ENCODE data around the gene AFF1. TPM values are rescaled to one million over a fixed set of nuclear protein-coding genes. Genes with fewer than 3 reads are reported as not detected.

AFF1 gene
- total RNA-seq, 1 donor from 2014 or later: 58.2 TPM

DNA sequence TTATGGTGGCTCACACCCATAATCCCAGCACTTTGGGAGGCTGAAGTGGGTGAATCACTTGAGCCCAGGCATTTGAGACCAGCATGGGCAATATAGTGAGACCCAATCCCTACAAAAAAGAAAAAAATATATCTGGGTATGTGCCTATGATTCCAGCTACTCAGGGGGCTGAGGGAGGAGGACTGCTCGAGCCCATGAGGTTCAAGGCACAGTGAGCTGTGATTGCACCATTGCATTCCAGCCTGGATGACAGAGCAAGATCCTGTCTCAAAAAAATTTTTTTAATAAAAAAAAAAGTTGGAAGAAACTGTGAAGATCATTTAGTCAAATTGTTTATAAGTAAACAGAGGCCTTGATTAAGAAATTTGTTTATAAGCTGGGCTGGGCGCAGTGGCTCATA is 246.0 kb downstream of the AFF1 start:
- FAIRE-seq (no peak), DNase-seq (ENCODE audit: low read depth) (no peak)
- no peaks in the 10 kb centered on the region for H3K4me1 Mint-ChIP-seq (ENCODE audit: low read depth, unreplicated experiment)
- H3K27ac Mint-ChIP-seq (ENCODE audit: unreplicated experiment): no peak overlapping the region
- TF ChIP-seq, protein P1, sequence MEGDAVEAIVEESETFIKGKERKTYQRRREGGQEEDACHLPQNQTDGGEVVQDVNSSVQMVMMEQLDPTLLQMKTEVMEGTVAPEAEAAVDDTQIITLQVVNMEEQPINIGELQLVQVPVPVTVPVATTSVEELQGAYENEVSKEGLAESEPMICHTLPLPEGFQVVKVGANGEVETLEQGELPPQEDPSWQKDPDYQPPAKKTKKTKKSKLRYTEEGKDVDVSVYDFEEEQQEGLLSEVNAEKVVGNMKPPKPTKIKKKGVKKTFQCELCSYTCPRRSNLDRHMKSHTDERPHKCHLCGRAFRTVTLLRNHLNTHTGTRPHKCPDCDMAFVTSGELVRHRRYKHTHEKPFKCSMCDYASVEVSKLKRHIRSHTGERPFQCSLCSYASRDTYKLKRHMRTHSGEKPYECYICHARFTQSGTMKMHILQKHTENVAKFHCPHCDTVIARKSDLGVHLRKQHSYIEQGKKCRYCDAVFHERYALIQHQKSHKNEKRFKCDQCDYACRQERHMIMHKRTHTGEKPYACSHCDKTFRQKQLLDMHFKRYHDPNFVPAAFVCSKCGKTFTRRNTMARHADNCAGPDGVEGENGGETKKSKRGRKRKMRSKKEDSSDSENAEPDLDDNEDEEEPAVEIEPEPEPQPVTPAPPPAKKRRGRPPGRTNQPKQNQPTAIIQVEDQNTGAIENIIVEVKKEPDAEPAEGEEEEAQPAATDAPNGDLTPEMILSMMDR (IDR thresholded peaks at IDR 0.05; ENCODE audit: insufficient read depth, low read depth, low read length): no peak
- TF ChIP-seq EZH2 (IDR thresholded peaks at IDR 0.05; ENCODE audit: insufficient read depth, low read length): no peak
- Histone ChIP-seq H3K27me3 (ENCODE audit: insufficient read depth, low read length) (no peaks in the 10 kb centered on the region), H3K79me2 (ENCODE audit: insufficient read depth, low read length) (no peaks in the 10 kb centered on the region), H2AFZ (ENCODE audit: low read depth, low read length) (no peak overlapping the region), H4K20me1 (ENCODE audit: insufficient read depth, low read length) (peaks cover 4% of the 10 kb centered on the region), H3K9me3 (ENCODE audit: insufficient read depth, low read depth, low read length) (no peaks in the 10 kb centered on the region), H3K27ac (ENCODE audit: low read depth, low read length) (no peak overlapping the region), H3K9ac (ENCODE audit: low read length) (no peak overlapping the region), H3K4me2 (ENCODE audit: low read length) (no peak overlapping the region), H3K4me3 (ENCODE audit: insufficient read depth, low read depth, low read length) (no peak overlapping the region), H3K4me1 (ENCODE audit: insufficient read depth, low read length) (no peaks in the 10 kb centered on the region), H3K36me3 (ENCODE audit: insufficient read depth, low read length) (no peaks in the 10 kb centered on the region)
- H3K27me3 Mint-ChIP-seq (ENCODE audit: low read depth, unreplicated experiment): no peaks in the 10 kb centered on the region
- H3K9me3 Mint-ChIP-seq (ENCODE audit: unreplicated experiment): no peaks in the 10 kb centered on the region
- no peaks in the 10 kb centered on the region for H3K36me3 Mint-ChIP-seq (ENCODE audit: low read depth, unreplicated experiment)
- H3K4me3 Mint-ChIP-seq (ENCODE audit: unreplicated experiment): no peak overlapping the region

DNA sequence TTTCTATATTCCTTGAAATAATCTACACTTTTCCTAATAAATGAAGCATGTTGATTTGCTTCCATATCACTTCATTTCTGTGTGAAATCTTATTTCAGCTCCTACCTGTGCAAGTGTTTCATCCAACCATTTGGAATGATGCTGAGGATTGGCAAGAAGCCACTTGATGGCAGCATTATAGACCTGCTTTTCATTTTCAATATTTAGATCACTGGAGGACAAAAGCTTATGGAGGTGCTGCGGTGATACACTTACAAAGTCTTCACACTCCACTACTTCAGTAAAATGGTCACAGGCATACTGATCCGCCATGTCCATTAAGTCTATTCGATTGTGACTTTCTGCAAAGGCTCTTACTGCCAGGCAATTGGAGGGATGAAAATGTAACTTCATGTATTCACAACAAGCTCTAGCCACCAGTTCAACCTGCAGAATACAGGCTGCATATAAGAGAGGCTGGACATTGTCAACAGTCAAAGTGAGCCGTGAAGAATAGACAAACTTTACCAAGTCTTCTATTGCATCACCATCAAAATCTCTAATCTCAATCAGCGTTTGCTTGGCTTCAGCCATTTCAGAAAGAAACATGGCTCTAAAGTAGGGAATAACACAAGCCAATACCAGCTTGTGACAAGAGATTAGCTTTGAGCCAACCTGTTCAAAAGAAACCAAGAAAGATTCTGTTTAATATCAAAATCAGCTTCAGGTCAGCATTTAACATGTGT is 250.5 kb downstream of the AFF1 start:
- H3K36me3 ChIP-seq (ENCODE audit: insufficient read depth, low read length): no peaks in the 10 kb centered on the region
- H3K4me2 ChIP-seq (ENCODE audit: low read length): no peak overlapping the region
- TF ChIP-seq, protein P1 (IDR thresholded peaks at IDR 0.05; ENCODE audit: insufficient read depth, low read depth, low read length): no peak
- TF ChIP-seq EZH2 (IDR thresholded peaks at IDR 0.05; ENCODE audit: insufficient read depth, low read length): no peak
- no peak overlapping the region for H2AFZ ChIP-seq (ENCODE audit: low read depth, low read length)
- no peaks in the 10 kb centered on the region for H3K79me2 ChIP-seq (ENCODE audit: insufficient read depth, low read length)
- H3K4me3 ChIP-seq (ENCODE audit: insufficient read depth, low read depth, low read length): no peak overlapping the region
- no peak overlapping the region for H3K27ac Mint-ChIP-seq (ENCODE audit: unreplicated experiment)
- no peaks in the 10 kb centered on the region for H3K27me3 ChIP-seq (ENCODE audit: insufficient read depth, low read length)
- no peaks in the 10 kb centered on the region for H3K4me1 Mint-ChIP-seq (ENCODE audit: low read depth, unreplicated experiment)
- H3K4me1 ChIP-seq (ENCODE audit: insufficient read depth, low read length): no peaks in the 10 kb centered on the region
- H3K9me3 Mint-ChIP-seq (ENCODE audit: unreplicated experiment): no peaks in the 10 kb centered on the region
- H3K27ac ChIP-seq (ENCODE audit: low read depth, low read length): no peak overlapping the region
- FAIRE-seq: no peak
- peaks cover 4% of the 10 kb centered on the region for H4K20me1 ChIP-seq (ENCODE audit: insufficient read depth, low read length)
- H3K36me3 Mint-ChIP-seq (ENCODE audit: low read depth, unreplicated experiment): no peaks in the 10 kb centered on the region
- DNase-seq (ENCODE audit: low read depth): no peak
- no peak overlapping the region for H3K4me3 Mint-ChIP-seq (ENCODE audit: unreplicated experiment)
- no peak overlapping the region for H3K9ac ChIP-seq (ENCODE audit: low read length)
- no peaks in the 10 kb centered on the region for H3K27me3 Mint-ChIP-seq (ENCODE audit: low read depth, unreplicated experiment)
- H3K9me3 ChIP-seq (ENCODE audit: insufficient read depth, low read depth, low read length): no peaks in the 10 kb centered on the region

DNA sequence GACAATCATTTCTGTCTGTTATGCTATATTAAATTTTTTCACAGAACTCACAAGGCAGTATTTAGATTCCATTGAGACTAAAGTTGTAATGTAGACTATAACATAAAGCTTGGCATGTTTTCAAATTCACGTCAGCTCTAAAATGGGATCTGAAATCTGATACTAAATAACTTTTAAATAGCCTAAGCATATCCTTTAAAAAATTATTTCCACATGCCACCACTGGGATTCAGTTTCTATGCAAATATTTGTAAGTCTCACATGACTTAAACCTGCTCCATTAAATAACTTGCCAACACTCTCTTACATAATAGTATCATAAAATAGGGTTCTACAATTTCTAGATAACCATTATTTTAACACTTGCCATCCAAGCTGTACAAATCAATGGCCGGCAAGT is 253.2 kb downstream of the AFF1 start:
- Mint-ChIP-seq H3K27me3 (ENCODE audit: low read depth, unreplicated experiment) (no peaks in the 10 kb centered on the region), H3K27ac (ENCODE audit: unreplicated experiment) (no peak overlapping the region), H3K4me3 (ENCODE audit: unreplicated experiment) (no peak overlapping the region), H3K36me3 (ENCODE audit: low read depth, unreplicated experiment) (no peaks in the 10 kb centered on the region), H3K4me1 (ENCODE audit: low read depth, unreplicated experiment) (peaks cover 11% of the 10 kb centered on the region), H3K9me3 (ENCODE audit: unreplicated experiment) (no peaks in the 10 kb centered on the region)
- Histone ChIP-seq H3K9me3 (ENCODE audit: insufficient read depth, low read depth, low read length) (no peaks in the 10 kb centered on the region), H3K79me2 (ENCODE audit: insufficient read depth, low read length) (no peaks in the 10 kb centered on the region), H3K4me2 (ENCODE audit: low read length) (no peak overlapping the region), H2AFZ (ENCODE audit: low read depth, low read length) (no peak overlapping the region), H3K27me3 (ENCODE audit: insufficient read depth, low read length) (no peaks in the 10 kb centered on the region), H4K20me1 (ENCODE audit: insufficient read depth, low read length) (peaks cover 4% of the 10 kb centered on the region), H3K36me3 (ENCODE audit: insufficient read depth, low read length) (no peaks in the 10 kb centered on the region), H3K27ac (ENCODE audit: low read depth, low read length) (no peak overlapping the region), H3K4me1 (ENCODE audit: insufficient read depth, low read length) (peaks cover 4% of the 10 kb centered on the region), H3K4me3 (ENCODE audit: insufficient read depth, low read depth, low read length) (no peak overlapping the region), H3K9ac (ENCODE audit: low read length) (no peak overlapping the region)
- FAIRE-seq (no peak), DNase-seq (ENCODE audit: low read depth) (no peak)
- TF ChIP-seq EZH2 (IDR thresholded peaks at IDR 0.05; ENCODE audit: insufficient read depth, low read length): no peak
- TF ChIP-seq, protein P1 (IDR thresholded peaks at IDR 0.05; ENCODE audit: insufficient read depth, low read depth, low read length): no peak
